CD4-positive, alpha-beta T cell (primary cell): Measurements from ENCODE around the gene PSMB3. TPM values are rescaled to one million over a fixed set of nuclear protein-coding genes. Genes with fewer than 3 reads are reported as not detected.
"Not testable (repeated sequence)": the region's sequence is repeated elsewhere in the genome, so short reads cannot be mapped to it uniquely, and the experiment has no call there.

ENCODE experiments used
- ATAC-seq: fragments of 200-7000 bp; cut with Tn5 transposase; one replicate; pipeline ENCODE4 v1.10.0; 2022; ENCODE audit warnings: mild to moderate bottlenecking; ENCODE audit not compliant: poor library complexity
- CTCF ChIA-PET: fragments of 350-600 bp; sonication (Branson Sonifier 250); formaldehyde crosslinking; loops from one replicate; lab custom pipeline; 2021; ENCODE audit warnings: antibody characterized with exemption, inconsistent platforms; lab: Charles Lee
- POLR2A ChIA-PET: fragments of 350-600 bp; sonication (Branson Sonifier 250); formaldehyde crosslinking; loops from one replicate; lab custom pipeline; 2021; ENCODE audit warnings: antibody characterized with exemption, inconsistent platforms; lab: Charles Lee
- DNase-seq, 14 experiments: peaks; one replicate each; pipeline ENCODE4 v3.0.0-alpha.2; 2013 to 2020; ENCODE audit warnings: mixed read lengths in 2 of 14
- H3K27ac ChIP-seq, 2 donors: one replicate each; pipeline versions ENCODE4 v1.5.1 to v1.7.0; 2013; ENCODE audit warnings: low read length in 2 of 2, low read depth in 1 of 2, mild to moderate bottlenecking in 1 of 2
- H3K27me3 ChIP-seq, 2 experiments: 1 replicate in 1 of 2; 2 replicates in 1 of 2; pipeline versions ENCODE4 v1.6.1 to v1.7.0; 2013; ENCODE audit warnings: low read length in 2 of 2, control low read depth in 1 of 2, mild to moderate bottlenecking in 1 of 2, moderate library complexity in 1 of 2; ENCODE audit not compliant: insufficient read depth in 2 of 2, control insufficient read depth in 1 of 2
- H3K36me3 ChIP-seq: one replicate; pipeline ENCODE4 v1.6.1; 2013; ENCODE audit warnings: low read length, control low read depth; ENCODE audit not compliant: insufficient read depth
- H3K4me1 ChIP-seq: one replicate; pipeline ENCODE4 v1.6.1; 2013; ENCODE audit warnings: low read length, control low read depth; ENCODE audit not compliant: insufficient read depth
- H3K4me3 ChIP-seq: one replicate; pipeline ENCODE4 v1.5.1; 2013; ENCODE audit warnings: mild to moderate bottlenecking, low read length, moderate library complexity
- H3K9me3 ChIP-seq, 2 experiments: 1 replicate in 1 of 2; 2 replicates in 1 of 2; pipeline versions ENCODE4 v1.6.1 to v1.7.0; 2013; ENCODE audit warnings: low read length in 2 of 2, mild to moderate bottlenecking in 2 of 2, control low read depth in 1 of 2, moderate library complexity in 1 of 2; ENCODE audit not compliant: control insufficient read depth in 1 of 2, insufficient read depth in 1 of 2
- H3K27ac Mint-ChIP-seq: one replicate; pipeline ENCODE4 v1.8.0; 2020; ENCODE audit warnings: mixed read lengths
- H3K27me3 Mint-ChIP-seq: one replicate; pipeline ENCODE4 v1.8.0; 2021; ENCODE audit warnings: mixed read lengths
- H3K36me3 Mint-ChIP-seq: one replicate; pipeline ENCODE4 v1.8.0; 2021; ENCODE audit warnings: low read depth, mixed read lengths
- H3K4me1 Mint-ChIP-seq: one replicate; pipeline ENCODE4 v1.8.0; 2021; ENCODE audit warnings: low read depth, mixed read lengths
- H3K4me3 Mint-ChIP-seq: one replicate; pipeline ENCODE4 v1.8.0; 2020; ENCODE audit warnings: mild to moderate bottlenecking, mixed read lengths
- H3K9me3 Mint-ChIP-seq: one replicate; pipeline ENCODE4 v1.8.0; 2020; ENCODE audit warnings: mixed read lengths
- intact Hi-C, 2 experiments: fragments of 100-400 bp; cut with DNase I in 1 of 2; cut with micrococcal nuclease in 1 of 2; formaldehyde crosslinking; loops; one replicate each; pipeline versions ENCODE4 v1.15.1 to v1.9.0; 2023 to 2025; cut with DNase I, micrococcal nuclease
- total RNA-seq, 174 experiments: library from RNA in 2 of 174; stranded (reverse) in 2 of 174; gene quantifications; one replicate each; pipeline ENCODE4 v1.2.3 and lab custom pipeline; 2021 to 2026
- TF ChIP-seq, protein P1 (sequence below): fragments of 200-600 bp; IDR thresholded peaks from one replicate; pipeline ENCODE4 v1.8.0; 2022; ENCODE audit warnings: antibody characterized with exemption, mild to moderate bottlenecking

Gene PSMB3
- total RNA-seq, 2 experiments from 2014 or later: 46.6 to 55.0 TPM

DNA sequence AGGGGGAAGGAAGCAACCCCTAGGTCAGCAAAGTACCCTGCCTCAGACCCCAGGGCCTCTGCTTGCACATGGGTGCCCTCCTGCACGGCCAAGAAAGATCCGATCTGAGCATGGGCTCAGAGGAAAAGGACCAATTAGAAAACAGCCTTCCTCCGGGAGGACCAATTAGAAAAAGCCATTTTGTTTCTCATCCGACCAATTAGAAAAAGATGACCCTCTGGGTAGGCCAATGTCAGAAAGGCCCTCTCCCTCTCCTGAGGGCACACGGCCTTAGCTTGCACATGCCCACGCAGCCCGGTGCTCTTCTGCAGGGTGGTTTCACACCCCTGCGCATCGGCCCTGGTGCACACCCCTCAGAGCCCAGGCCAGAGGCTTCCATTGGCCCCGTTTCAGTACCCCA is 27.5 kb upstream of the PSMB3 start:
- ChIA-PET POLR2A (interaction anchor here (1.1 kb wide), 1 partner anchor 20 kb away, joined by 3 read pairs; no protein-coding TSS in a partner anchor), CTCF (interaction anchor here (1.2 kb wide), 1 partner anchor 48 kb away, joined by 3 read pairs; no protein-coding TSS in a partner anchor)
- H3K27ac ChIP-seq: no peak overlapping the region
- DNase-seq (no peak), ATAC-seq (no peak)
- H3K4me3 Mint-ChIP-seq: no peak overlapping the region
- H3K9me3 Mint-ChIP-seq: no peaks in the 10 kb centered on the region
- H3K36me3 ChIP-seq: peaks cover 48% of the 10 kb centered on the region
- intact Hi-C loops: no loop called here
- peaks cover 52% of the 10 kb centered on the region for H3K4me1 Mint-ChIP-seq
- peaks cover 78% of the 10 kb centered on the region for H3K4me1 ChIP-seq
- no peaks in the 10 kb centered on the region for H3K27me3 ChIP-seq
- TF ChIP-seq, protein P1, sequence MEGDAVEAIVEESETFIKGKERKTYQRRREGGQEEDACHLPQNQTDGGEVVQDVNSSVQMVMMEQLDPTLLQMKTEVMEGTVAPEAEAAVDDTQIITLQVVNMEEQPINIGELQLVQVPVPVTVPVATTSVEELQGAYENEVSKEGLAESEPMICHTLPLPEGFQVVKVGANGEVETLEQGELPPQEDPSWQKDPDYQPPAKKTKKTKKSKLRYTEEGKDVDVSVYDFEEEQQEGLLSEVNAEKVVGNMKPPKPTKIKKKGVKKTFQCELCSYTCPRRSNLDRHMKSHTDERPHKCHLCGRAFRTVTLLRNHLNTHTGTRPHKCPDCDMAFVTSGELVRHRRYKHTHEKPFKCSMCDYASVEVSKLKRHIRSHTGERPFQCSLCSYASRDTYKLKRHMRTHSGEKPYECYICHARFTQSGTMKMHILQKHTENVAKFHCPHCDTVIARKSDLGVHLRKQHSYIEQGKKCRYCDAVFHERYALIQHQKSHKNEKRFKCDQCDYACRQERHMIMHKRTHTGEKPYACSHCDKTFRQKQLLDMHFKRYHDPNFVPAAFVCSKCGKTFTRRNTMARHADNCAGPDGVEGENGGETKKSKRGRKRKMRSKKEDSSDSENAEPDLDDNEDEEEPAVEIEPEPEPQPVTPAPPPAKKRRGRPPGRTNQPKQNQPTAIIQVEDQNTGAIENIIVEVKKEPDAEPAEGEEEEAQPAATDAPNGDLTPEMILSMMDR: no peak
- H3K27ac Mint-ChIP-seq: peak overlapping the region; percentile 89
- no peak overlapping the region for H3K4me3 ChIP-seq
- H3K36me3 Mint-ChIP-seq: peaks cover 54% of the 10 kb centered on the region
- H3K9me3 ChIP-seq: no peaks in the 10 kb centered on the region
- H3K27me3 Mint-ChIP-seq: no peaks in the 10 kb centered on the region

DNA sequence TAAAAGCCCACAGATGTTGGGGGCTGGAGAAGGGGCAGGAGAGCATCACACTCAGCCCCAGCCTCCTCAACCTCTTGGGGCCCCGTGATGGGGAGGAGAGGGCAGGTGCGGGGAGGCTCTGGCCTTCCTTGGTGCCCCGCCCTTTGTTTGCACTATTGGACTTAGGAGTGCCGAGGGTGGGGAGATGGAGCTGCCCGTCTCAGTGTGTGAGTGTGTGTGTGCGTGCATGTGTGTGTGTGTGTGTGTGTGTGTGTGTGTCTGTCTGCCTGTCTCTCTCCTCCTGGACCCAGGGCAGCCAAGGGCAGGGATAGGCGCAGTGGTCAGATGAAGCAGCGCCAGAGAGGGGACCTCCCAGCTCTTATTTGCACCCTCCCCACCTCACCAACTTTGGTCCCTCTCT is 26.4 kb upstream of the PSMB3 start:
- CTCF ChIA-PET, intact Hi-C loops, DNase-seq, H3K4me3 Mint-ChIP-seq, H3K27me3 ChIP-seq, H3K9me3 ChIP-seq, H3K27me3 Mint-ChIP-seq, H3K4me3 ChIP-seq, ATAC-seq, H3K9me3 Mint-ChIP-seq, H3K27ac ChIP-seq: not testable (repeated sequence)
- POLR2A ChIA-PET: interaction anchor here (3.2 to 3.6 kb wide), 3 partner anchors 8 to 22 kb away, joined by 17 to 180 read pairs (median 46); partner anchors contain the start of gene MLLT6
- H3K36me3 Mint-ChIP-seq: peaks cover 46% of the 10 kb centered on the region
- Histone ChIP-seq H3K36me3 (peaks cover 39% of the 10 kb centered on the region), H3K4me1 (peaks cover 79% of the 10 kb centered on the region)
- peak overlapping the region; percentile 89 for H3K27ac Mint-ChIP-seq
- H3K4me1 Mint-ChIP-seq: peaks cover 55% of the 10 kb centered on the region

DNA sequence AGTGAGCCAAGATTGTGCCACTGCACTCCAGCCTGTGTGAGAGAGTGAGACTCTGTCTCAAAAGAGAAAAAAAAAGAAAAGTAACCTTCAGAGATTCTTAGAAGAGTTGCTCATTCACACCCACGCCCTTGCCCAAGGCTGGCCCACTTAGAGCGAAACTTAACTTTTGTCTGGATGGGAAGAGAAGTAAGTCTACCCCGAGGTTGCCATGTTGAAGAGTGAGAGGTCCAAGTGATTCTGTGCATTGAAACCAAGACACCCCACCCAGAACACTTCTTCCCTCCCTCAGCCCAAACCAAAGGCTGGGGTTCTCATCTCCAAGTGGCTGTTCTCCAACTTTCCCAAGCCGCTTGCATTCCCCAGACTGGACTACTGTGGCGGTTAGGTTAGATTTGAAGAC is 24.8 kb upstream of the PSMB3 start:
- peaks cover 67% of the 10 kb centered on the region for H3K4me1 Mint-ChIP-seq
- Histone ChIP-seq H3K9me3 (no peaks in the 10 kb centered on the region), H3K4me1 (peaks cover 88% of the 10 kb centered on the region), H3K4me3 (peak overlapping the region; percentile 26), H3K27me3 (no peaks in the 10 kb centered on the region), H3K36me3 (peaks cover 24% of the 10 kb centered on the region), H3K27ac (peak overlapping the region; percentile 56 to 80)
- H3K27me3 Mint-ChIP-seq: no peaks in the 10 kb centered on the region
- ChIA-PET POLR2A (interaction anchor here (1.0 to 3.6 kb wide), 12 partner anchors 10 to 169 kb away, joined by 3 to 180 read pairs (median 10); partner anchors contain the start of genes EPOP, MLLT6 and PSMB3), CTCF (interaction anchor here (0.7 to 2.0 kb wide), 3 partner anchors 9 to 23 kb away, joined by 3 to 6 read pairs (median 5); partner anchors contain the start of gene MLLT6)
- H3K36me3 Mint-ChIP-seq: peaks cover 35% of the 10 kb centered on the region
- no peaks in the 10 kb centered on the region for H3K9me3 Mint-ChIP-seq
- TF ChIP-seq, protein P1: no peak
- intact Hi-C loops: loop anchor here (1.0 to 2.0 kb wide), 3 partner anchors 21 to 26 kb away; partner anchors contain the start of gene PSMB3 (in 1 of the 2)
- H3K27ac Mint-ChIP-seq: peak overlapping the region; percentile 89
- peak in 6 of 14 experiments; percentile 36 to 80 (median 58) for DNase-seq
- ATAC-seq: peak; percentile 16
- peak overlapping the region; percentile 87 for H3K4me3 Mint-ChIP-seq
